SK-N-SH treated with all-trans-retinoic acid at 6 μM for 48 hours (cell line): ENCODE data around the gene SNAPC2.

ENCODE experiments used
- ATAC-seq: fragments of 200-7000 bp; cut with Tn5 transposase; 3 replicates; pipeline ENCODE4 v1.9.1; 2020; ENCODE audit warnings: mild to moderate bottlenecking, moderate library complexity
- ARNTL ChIP-seq: fragments of 450-650 bp; formaldehyde crosslinking; IDR thresholded peaks from 2 replicates; pipeline ENCODE4 v1.5.0; 2020; ENCODE audit warnings: low read depth, mild to moderate bottlenecking, moderate library complexity, borderline replicate concordance
- BACH2 ChIP-seq: fragments of 250-450 bp; sonication (Bioruptor Pico); IDR thresholded peaks from 2 replicates; pipeline ENCODE4 v1.9.0; 2021; ENCODE audit warnings: mild to moderate bottlenecking, borderline replicate concordance
- CSDC2 ChIP-seq: fragments of 250-450 bp; sonication (Bioruptor Pico); IDR thresholded peaks from 2 replicates; pipeline ENCODE4 v1.5.0; 2020; ENCODE audit warnings: mild to moderate bottlenecking, moderate library complexity
- ESRRG ChIP-seq: fragments of 250-450 bp; sonication (Bioruptor Pico); IDR thresholded peaks from 2 replicates; pipeline ENCODE4 v1.6.1; 2021; ENCODE audit warnings: mild to moderate bottlenecking
- GLIS3 ChIP-seq: fragments of 250-450 bp; sonication (Bioruptor Pico); IDR thresholded peaks from 2 replicates; pipeline ENCODE4 v1.5.0; 2020; ENCODE audit warnings: mild to moderate bottlenecking, moderate library complexity
- ISL1 ChIP-seq: fragments of 250-450 bp; sonication (Bioruptor Pico); IDR thresholded peaks from 2 replicates; pipeline ENCODE4 v2.1.2; 2022; ENCODE audit warnings: mild to moderate bottlenecking, moderate library complexity
- OSR1 ChIP-seq: fragments of 250-450 bp; sonication (Bioruptor Pico); IDR thresholded peaks from 2 replicates; pipeline ENCODE4 v1.8.0; 2022; ENCODE audit warnings: moderate library complexity, mild to moderate bottlenecking, inconsistent platforms
- PATZ1 ChIP-seq: fragments of 250-450 bp; sonication (Bioruptor Pico); IDR thresholded peaks from 2 replicates; pipeline ENCODE4 v1.8.0; 2020; ENCODE audit warnings: mild to moderate bottlenecking, moderate library complexity, borderline replicate concordance
- POU6F1 ChIP-seq: fragments of 250-450 bp; sonication (Bioruptor Pico); IDR thresholded peaks from 2 replicates; pipeline ENCODE4 v1.8.0; 2021; ENCODE audit warnings: low read depth, mild to moderate bottlenecking, moderate library complexity, borderline replicate concordance
- PPARA ChIP-seq: fragments of 250-450 bp; sonication (Bioruptor Pico); IDR thresholded peaks from 2 replicates; pipeline ENCODE4 v1.5.0; 2020; ENCODE audit warnings: mild to moderate bottlenecking, borderline replicate concordance
- RARB ChIP-seq: fragments of 250-450 bp; sonication (Bioruptor Pico); IDR thresholded peaks from 2 replicates; pipeline ENCODE4 v1.8.0; 2021; ENCODE audit warnings: mild to moderate bottlenecking, moderate library complexity
- SNAI2 ChIP-seq: fragments of 250-450 bp; sonication (Bioruptor Pico); IDR thresholded peaks from 2 replicates; pipeline ENCODE4 v1.5.0; 2020; ENCODE audit warnings: mild to moderate bottlenecking, moderate library complexity
- TCF4 ChIP-seq: fragments of 250-450 bp; sonication (Bioruptor Pico); IDR thresholded peaks from 2 replicates; pipeline ENCODE4 v1.8.0; 2021; ENCODE audit warnings: mild to moderate bottlenecking, moderate library complexity, borderline replicate concordance
- TSHZ2 ChIP-seq: fragments of 250-450 bp; sonication (Bioruptor Pico); IDR thresholded peaks from 2 replicates; pipeline ENCODE4 v1.5.0; 2020; ENCODE audit warnings: mild to moderate bottlenecking, moderate library complexity
- ZC3H10 ChIP-seq: fragments of 250-450 bp; sonication (Bioruptor Pico); IDR thresholded peaks from 2 replicates; pipeline ENCODE4 v1.5.1; 2021; ENCODE audit warnings: mild to moderate bottlenecking, moderate library complexity
- ZFP3 ChIP-seq: fragments of 250-450 bp; sonication (Bioruptor Pico); IDR thresholded peaks from 2 replicates; pipeline ENCODE4 v1.5.0; 2020; ENCODE audit warnings: mild to moderate bottlenecking, moderate library complexity
- ZFP30 ChIP-seq: fragments of 450-650 bp; formaldehyde crosslinking; IDR thresholded peaks from 2 replicates; pipeline ENCODE4 v1.5.0; 2022; ENCODE audit warnings: mild to moderate bottlenecking, moderate library complexity
- ZNF565 ChIP-seq: fragments of 450-650 bp; formaldehyde crosslinking; conservative IDR thresholded peaks from 2 replicates; pipeline ENCODE4 v1.5.0; 2020; ENCODE audit warnings: low read depth, mild to moderate bottlenecking, moderate library complexity
- ZNF70 ChIP-seq: fragments of 450-650 bp; formaldehyde crosslinking; IDR thresholded peaks from 2 replicates; pipeline ENCODE4 v1.5.0; 2020; ENCODE audit warnings: mild to moderate bottlenecking, moderate library complexity
- ZNF8 ChIP-seq: fragments of 450-650 bp; formaldehyde crosslinking; IDR thresholded peaks from 2 replicates; pipeline ENCODE4 v1.5.0; 2020; ENCODE audit warnings: mild to moderate bottlenecking, moderate library complexity
- TF ChIP-seq, protein P1 (sequence below): fragments of 250-450 bp; sonication (Bioruptor Pico); IDR thresholded peaks from 2 replicates; pipeline ENCODE4 v1.5.1; 2020; ENCODE audit warnings: low read depth, mild to moderate bottlenecking, moderate library complexity

The SNAPC2 gene

DNA sequence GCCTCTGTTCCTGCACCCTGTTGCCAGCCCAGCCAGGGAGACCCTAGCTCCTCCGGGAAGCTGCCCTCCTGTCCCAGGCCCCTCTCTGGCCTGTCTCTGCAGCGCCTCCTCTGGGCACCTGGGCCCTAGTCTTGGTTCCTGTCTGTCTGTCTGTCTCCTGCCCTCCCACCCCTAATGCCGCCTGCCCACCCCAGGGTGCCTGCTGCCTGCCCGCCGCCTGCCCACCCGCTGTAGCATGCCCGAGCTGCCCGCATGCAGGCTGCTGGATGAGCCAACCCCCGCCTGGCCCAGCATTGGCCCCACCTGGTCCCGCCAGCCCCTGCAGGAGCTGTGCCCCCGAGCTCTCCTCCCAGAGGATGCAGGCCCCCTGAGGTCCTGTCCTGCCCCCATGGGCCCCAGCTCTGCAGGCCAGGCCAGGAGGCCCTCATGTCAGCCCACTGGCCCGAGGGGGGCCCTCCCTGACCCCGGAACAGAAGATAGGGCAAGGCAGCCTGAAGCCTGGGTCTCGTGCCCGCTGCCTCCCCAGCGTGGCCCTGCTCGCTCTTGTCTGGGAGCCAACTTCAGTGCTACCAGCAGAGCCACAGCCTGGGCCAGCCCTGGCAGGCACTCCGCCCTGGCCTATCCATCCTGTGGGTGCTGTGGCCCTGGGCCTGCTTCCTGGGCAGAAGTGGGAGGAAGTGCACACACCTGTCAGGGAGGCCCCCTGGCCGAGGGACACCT is 11.2 kb upstream of the SNAPC2 start:
- ATAC-seq: no peak
- TF ChIP-seq RARB: no peak
- no peak for TF ChIP-seq CSDC2
- no peak for TF ChIP-seq ZFP30 (CRISPR knock-in tag)
- TF ChIP-seq, protein P1, sequence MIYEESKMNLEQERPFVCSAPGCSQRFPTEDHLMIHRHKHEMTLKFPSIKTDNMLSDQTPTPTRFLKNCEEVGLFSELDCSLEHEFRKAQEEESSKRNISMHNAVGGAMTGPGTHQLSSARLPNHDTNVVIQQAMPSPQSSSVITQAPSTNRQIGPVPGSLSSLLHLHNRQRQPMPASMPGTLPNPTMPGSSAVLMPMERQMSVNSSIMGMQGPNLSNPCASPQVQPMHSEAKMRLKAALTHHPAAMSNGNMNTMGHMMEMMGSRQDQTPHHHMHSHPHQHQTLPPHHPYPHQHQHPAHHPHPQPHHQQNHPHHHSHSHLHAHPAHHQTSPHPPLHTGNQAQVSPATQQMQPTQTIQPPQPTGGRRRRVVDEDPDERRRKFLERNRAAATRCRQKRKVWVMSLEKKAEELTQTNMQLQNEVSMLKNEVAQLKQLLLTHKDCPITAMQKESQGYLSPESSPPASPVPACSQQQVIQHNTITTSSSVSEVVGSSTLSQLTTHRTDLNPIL (CRISPR knock-in tag): no peak
- TF ChIP-seq ESRRG (CRISPR knock-in tag): no peak
- TF ChIP-seq ZC3H10 (CRISPR knock-in tag): no peak
- TF ChIP-seq GLIS3 (CRISPR knock-in tag): no peak
- TF ChIP-seq ZNF8 (CRISPR knock-in tag): no peak
- TF ChIP-seq PATZ1 (CRISPR knock-in tag): no peak
- TF ChIP-seq SNAI2: no peak
- TF ChIP-seq ZNF70 (CRISPR knock-in tag): no peak
- no peak for TF ChIP-seq PPARA (CRISPR knock-in tag)
- TF ChIP-seq ZNF565 (CRISPR knock-in tag): no peak
- TF ChIP-seq BACH2 (CRISPR knock-in tag): no peak
- TF ChIP-seq ARNTL (CRISPR knock-in tag): no peak
- no peak for TF ChIP-seq OSR1 (CRISPR knock-in tag)
- TF ChIP-seq ZFP3: no peak
- no peak for TF ChIP-seq ISL1 (CRISPR knock-in tag)

- no peak for TF ChIP-seq ZFP3
- TF ChIP-seq PPARA (CRISPR knock-in tag): no peak
- TF ChIP-seq ARNTL (CRISPR knock-in tag): no peak
- TF ChIP-seq OSR1 (CRISPR knock-in tag): no peak
- no peak for TF ChIP-seq TCF4 (CRISPR knock-in tag)
- no peak for TF ChIP-seq SNAI2
- TF ChIP-seq BACH2 (CRISPR knock-in tag): no peak
- TF ChIP-seq ZFP30 (CRISPR knock-in tag): no peak
- TF ChIP-seq CSDC2: no peak
- no peak for TF ChIP-seq PATZ1 (CRISPR knock-in tag)
- no peak for TF ChIP-seq TSHZ2
- no peak for TF ChIP-seq ZNF565 (CRISPR knock-in tag)
- no peak for TF ChIP-seq GLIS3 (CRISPR knock-in tag)
- no peak for TF ChIP-seq ZNF70 (CRISPR knock-in tag)
Observed at GRCh38 chr19:7909471-7910067, 10.6 kb upstream of the SNAPC2 start.

GRCh38 chr19:7910321-7911161 is 9.6 kb upstream of the SNAPC2 start:
- TF ChIP-seq ZNF565 (CRISPR knock-in tag): no peak
- TF ChIP-seq POU6F1 (CRISPR knock-in tag): no peak
- no peak for TF ChIP-seq CSDC2
- no peak for TF ChIP-seq ZNF8 (CRISPR knock-in tag)
- TF ChIP-seq ZC3H10 (CRISPR knock-in tag): no peak
- TF ChIP-seq ARNTL (CRISPR knock-in tag): no peak
- no peak for TF ChIP-seq ZFP3
- ATAC-seq: no peak

More at GRCh38 chr19:7909471-7910067, 10.6 kb upstream of the SNAPC2 start:
- no peak for ATAC-seq
